ENCODE measurements around the gene EGR2.

DNA sequence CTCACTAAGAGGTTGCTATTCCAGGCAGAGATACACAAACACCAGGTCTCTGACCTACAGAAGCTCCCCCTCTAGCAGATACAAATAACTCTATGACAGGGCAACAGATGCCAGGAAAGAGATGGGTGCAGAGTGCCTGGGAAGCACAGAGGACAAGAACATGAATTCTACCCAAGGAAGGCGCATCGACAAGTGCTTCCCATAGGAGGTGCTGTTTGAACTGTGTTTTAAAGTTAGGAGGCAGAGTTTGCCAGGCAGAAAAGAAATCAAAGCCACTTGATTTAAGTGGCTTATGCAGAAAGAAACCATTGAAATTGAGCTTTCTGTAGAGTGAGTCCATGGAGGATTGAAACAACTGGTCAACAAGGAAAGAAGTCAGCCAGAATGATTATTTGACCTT lies 35.3 kb upstream of the EGR2 start:
- TF ChIP-seq POLR2A (IDR thresholded peaks at IDR 0.05) (no peak), POLR2AphosphoS5 (IDR thresholded peaks at IDR 0.05) (no peak)
- TF ChIP-seq, protein P1, sequence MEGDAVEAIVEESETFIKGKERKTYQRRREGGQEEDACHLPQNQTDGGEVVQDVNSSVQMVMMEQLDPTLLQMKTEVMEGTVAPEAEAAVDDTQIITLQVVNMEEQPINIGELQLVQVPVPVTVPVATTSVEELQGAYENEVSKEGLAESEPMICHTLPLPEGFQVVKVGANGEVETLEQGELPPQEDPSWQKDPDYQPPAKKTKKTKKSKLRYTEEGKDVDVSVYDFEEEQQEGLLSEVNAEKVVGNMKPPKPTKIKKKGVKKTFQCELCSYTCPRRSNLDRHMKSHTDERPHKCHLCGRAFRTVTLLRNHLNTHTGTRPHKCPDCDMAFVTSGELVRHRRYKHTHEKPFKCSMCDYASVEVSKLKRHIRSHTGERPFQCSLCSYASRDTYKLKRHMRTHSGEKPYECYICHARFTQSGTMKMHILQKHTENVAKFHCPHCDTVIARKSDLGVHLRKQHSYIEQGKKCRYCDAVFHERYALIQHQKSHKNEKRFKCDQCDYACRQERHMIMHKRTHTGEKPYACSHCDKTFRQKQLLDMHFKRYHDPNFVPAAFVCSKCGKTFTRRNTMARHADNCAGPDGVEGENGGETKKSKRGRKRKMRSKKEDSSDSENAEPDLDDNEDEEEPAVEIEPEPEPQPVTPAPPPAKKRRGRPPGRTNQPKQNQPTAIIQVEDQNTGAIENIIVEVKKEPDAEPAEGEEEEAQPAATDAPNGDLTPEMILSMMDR (IDR thresholded peaks at IDR 0.05), result peak in 3 of 5 experiments; percentile 4 to 27 (median 24)
